ENCODE data around the gene LONRF3.
"Not testable (repeated sequence)": the region's sequence is repeated elsewhere in the genome, so short reads cannot be mapped to it uniquely, and the experiment has no call there.

LONRF3 gene

GRCh38 chrX:119028733-119029330 is 54.4 kb downstream of the LONRF3 start:
- H3K27ac ChIP-seq: no peak overlapping the region
- TF ChIP-seq CTCF (conservative IDR thresholded peaks at IDR 0.05): no peak

GRCh38 chrX:119029656-119030055 is 55.2 kb downstream of the LONRF3 start:
- not testable (repeated sequence) for H3K27ac ChIP-seq

GRCh38 chrX:119030990-119031389 is 56.6 kb downstream of the LONRF3 start:
- TF ChIP-seq CTCF (conservative IDR thresholded peaks at IDR 0.05): no peak
- H3K27ac ChIP-seq: no peak overlapping the region

GRCh38 chrX:119036107-119037029 is 62.0 kb downstream of the LONRF3 start:
- no peak for TF ChIP-seq CTCF (conservative IDR thresholded peaks at IDR 0.05)
- no peak overlapping the region for H3K27ac ChIP-seq

GRCh38 chrX:119040432-119040831 is 66.0 kb downstream of the LONRF3 start:
- H3K27ac ChIP-seq: no peak overlapping the region
- no peak for TF ChIP-seq CTCF (conservative IDR thresholded peaks at IDR 0.05)

GRCh38 chrX:119041175-119041574 is 66.8 kb downstream of the LONRF3 start:
- no peak overlapping the region for H3K27ac ChIP-seq
- TF ChIP-seq CTCF (conservative IDR thresholded peaks at IDR 0.05): no peak

- TF ChIP-seq CTCF (conservative IDR thresholded peaks at IDR 0.05): no peak
- H3K27ac ChIP-seq: no peak overlapping the region
Measured at GRCh38 chrX:119042040-119042439, 67.6 kb downstream of the LONRF3 start.

- TF ChIP-seq CTCF (conservative IDR thresholded peaks at IDR 0.05): no peak
- no peak overlapping the region for H3K27ac ChIP-seq
Measured at GRCh38 chrX:119042996-119043395, 68.6 kb downstream of the LONRF3 start.

All from VCaP (cell line).